ENCODE measurements around the gene FOXQ1.

Gene FOXQ1

DNA sequence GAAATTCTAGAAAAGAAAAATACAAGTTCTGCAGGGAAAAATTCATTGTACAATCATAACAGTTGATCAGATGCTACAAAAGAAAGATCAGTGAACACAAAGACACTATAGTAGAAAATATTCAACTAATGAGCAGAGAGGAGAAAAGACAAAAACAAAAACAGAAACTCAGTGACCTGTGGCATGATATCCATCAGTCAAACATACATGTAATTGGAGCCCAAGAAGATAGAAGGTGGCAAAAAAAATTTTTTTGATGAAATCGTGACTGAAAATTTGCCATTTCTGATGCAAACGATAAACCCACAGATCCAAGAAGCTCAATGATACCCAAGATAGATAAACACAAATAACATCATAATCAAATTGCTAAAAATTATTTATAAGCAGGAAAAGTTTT is 13.1 kb upstream of the FOXQ1 start:
- H3K9me3 ChIP-seq (ENCODE audit: low read length) = no peaks in the 10 kb centered on the region
- H3K36me3 ChIP-seq (ENCODE audit: insufficient read depth, low read length) = no peaks in the 10 kb centered on the region

GRCh38 chr6:1306133-1306532 is 5.8 kb upstream of the FOXQ1 start:
- Histone ChIP-seq H2AFZ (ENCODE audit: low read depth, low read length) (no peak overlapping the region), H3K9me3 (ENCODE audit: low read length) (no peaks in the 10 kb centered on the region), H3K27me3 (ENCODE audit: insufficient read depth, low read length) (peaks cover 32% of the 10 kb centered on the region), H3K4me3 (ENCODE audit: low read length) (no peak overlapping the region), H3K4me1 (ENCODE audit: insufficient read depth, low read length) (no peaks in the 10 kb centered on the region), H3K36me3 (ENCODE audit: insufficient read depth, low read length) (no peaks in the 10 kb centered on the region)

More for the DNA sequence above, 13.1 kb upstream of the FOXQ1 start:
- Histone ChIP-seq H3K4me3 (ENCODE audit: low read length) (no peak overlapping the region), H3K4me1 (ENCODE audit: insufficient read depth, low read length) (no peaks in the 10 kb centered on the region), H2AFZ (ENCODE audit: low read depth, low read length) (no peak overlapping the region), H3K27me3 (ENCODE audit: insufficient read depth, low read length) (no peaks in the 10 kb centered on the region)

GRCh38 chr6:1309366-1309765 is 2.5 kb upstream of the FOXQ1 start:
- H3K36me3 ChIP-seq (ENCODE audit: insufficient read depth, low read length) = no peaks in the 10 kb centered on the region
- no peak overlapping the region for H2AFZ ChIP-seq (ENCODE audit: low read depth, low read length)
- H3K4me1 ChIP-seq (ENCODE audit: insufficient read depth, low read length) = no peaks in the 10 kb centered on the region
- H3K27me3 ChIP-seq (ENCODE audit: insufficient read depth, low read length) = peaks cover 63% of the 10 kb centered on the region
- no peaks in the 10 kb centered on the region for H3K9me3 ChIP-seq (ENCODE audit: low read length)
- H3K4me3 ChIP-seq (ENCODE audit: low read length) = no peak overlapping the region

- peaks cover 77% of the 10 kb centered on the region for H3K27me3 ChIP-seq (ENCODE audit: insufficient read depth, low read length)
- H3K36me3 ChIP-seq (ENCODE audit: insufficient read depth, low read length) = no peaks in the 10 kb centered on the region
- H2AFZ ChIP-seq (ENCODE audit: low read depth, low read length) = no peak overlapping the region
- no peaks in the 10 kb centered on the region for H3K4me1 ChIP-seq (ENCODE audit: insufficient read depth, low read length)
- H3K9me3 ChIP-seq (ENCODE audit: low read length) = no peaks in the 10 kb centered on the region
- no peak overlapping the region for H3K4me3 ChIP-seq (ENCODE audit: low read length)
Measured at GRCh38 chr6:1310628-1311399, 1.1 kb upstream of the FOXQ1 start.

DNA sequence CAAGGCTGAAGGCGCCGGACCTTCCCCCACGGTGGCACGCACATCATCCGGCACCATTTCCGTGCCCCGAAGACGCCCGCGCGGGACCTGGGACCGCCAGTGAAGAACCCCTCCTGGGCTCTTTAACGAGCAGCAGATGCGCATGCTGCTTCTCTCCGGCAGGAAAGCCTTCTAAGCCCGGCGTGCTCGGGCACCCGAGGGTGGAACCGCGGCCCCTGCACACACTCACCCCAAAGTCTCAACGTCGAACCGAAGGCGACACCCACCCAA is 240 bp downstream of the FOXQ1 start:
- H2AFZ ChIP-seq (ENCODE audit: low read depth, low read length) = no peak overlapping the region
- H3K27me3 ChIP-seq (ENCODE audit: insufficient read depth, low read length) = peaks cover 84% of the 10 kb centered on the region
- H3K4me3 ChIP-seq (ENCODE audit: low read length) = peak overlapping the region; percentile 22
- no peaks in the 10 kb centered on the region for H3K9me3 ChIP-seq (ENCODE audit: low read length)
- H3K36me3 ChIP-seq (ENCODE audit: insufficient read depth, low read length) = no peaks in the 10 kb centered on the region
- H3K4me1 ChIP-seq (ENCODE audit: insufficient read depth, low read length) = no peaks in the 10 kb centered on the region

DNA sequence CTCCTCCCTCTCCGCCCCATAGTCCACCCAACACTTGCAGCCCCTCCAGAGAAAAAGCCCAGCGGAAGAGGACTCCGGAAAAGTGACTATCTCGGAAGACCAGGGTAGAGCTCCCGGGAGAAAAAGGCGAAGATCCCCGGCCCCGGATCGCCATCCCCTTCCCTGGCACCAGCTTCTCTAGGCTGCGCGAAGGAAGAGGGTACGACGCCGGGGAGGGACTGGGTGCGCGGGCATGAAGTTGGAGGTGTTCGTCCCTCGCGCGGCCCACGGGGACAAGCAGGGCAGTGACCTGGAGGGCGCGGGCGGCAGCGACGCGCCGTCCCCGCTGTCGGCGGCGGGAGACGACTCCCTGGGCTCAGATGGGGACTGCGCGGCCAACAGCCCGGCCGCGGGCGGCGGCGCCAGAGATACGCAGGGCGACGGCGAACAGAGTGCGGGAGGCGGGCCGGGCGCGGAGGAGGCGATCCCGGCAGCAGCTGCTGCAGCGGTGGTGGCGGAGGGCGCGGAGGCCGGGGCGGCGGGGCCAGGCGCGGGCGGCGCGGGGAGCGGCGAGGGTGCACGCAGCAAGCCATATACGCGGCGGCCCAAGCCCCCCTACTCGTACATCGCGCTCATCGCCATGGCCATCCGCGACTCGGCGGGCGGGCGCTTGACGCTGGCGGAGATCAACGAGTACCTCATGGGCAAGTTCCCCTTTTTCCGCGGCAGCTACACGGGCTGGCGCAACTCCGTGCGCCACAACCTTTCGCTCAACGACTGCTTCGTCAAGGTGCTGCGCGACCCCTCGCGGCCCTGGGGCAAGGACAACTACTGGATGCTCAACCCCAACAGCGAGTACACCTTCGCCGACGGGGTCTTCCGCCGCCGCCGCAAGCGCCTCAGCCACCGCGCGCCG is 822 bp downstream of the FOXQ1 start:
- no peak overlapping the region for H2AFZ ChIP-seq (ENCODE audit: low read depth, low read length)
- H3K9me3 ChIP-seq (ENCODE audit: low read length) = no peaks in the 10 kb centered on the region
- no peak overlapping the region for H3K4me3 ChIP-seq (ENCODE audit: low read length)
- H3K27me3 ChIP-seq (ENCODE audit: insufficient read depth, low read length) = peaks cover 84% of the 10 kb centered on the region
- H3K36me3 ChIP-seq (ENCODE audit: insufficient read depth, low read length) = no peaks in the 10 kb centered on the region
- no peaks in the 10 kb centered on the region for H3K4me1 ChIP-seq (ENCODE audit: insufficient read depth, low read length)

- peaks cover 78% of the 10 kb centered on the region for H3K27me3 ChIP-seq (ENCODE audit: insufficient read depth, low read length)
- H3K36me3 ChIP-seq (ENCODE audit: insufficient read depth, low read length) = no peaks in the 10 kb centered on the region
- H3K4me1 ChIP-seq (ENCODE audit: insufficient read depth, low read length) = no peaks in the 10 kb centered on the region
- H2AFZ ChIP-seq (ENCODE audit: low read depth, low read length) = no peak overlapping the region
- H3K9me3 ChIP-seq (ENCODE audit: low read length) = no peaks in the 10 kb centered on the region
- H3K4me3 ChIP-seq (ENCODE audit: low read length) = no peak overlapping the region
Measured at GRCh38 chr6:1313384-1313766, 1.5 kb downstream of the FOXQ1 start.

DNA sequence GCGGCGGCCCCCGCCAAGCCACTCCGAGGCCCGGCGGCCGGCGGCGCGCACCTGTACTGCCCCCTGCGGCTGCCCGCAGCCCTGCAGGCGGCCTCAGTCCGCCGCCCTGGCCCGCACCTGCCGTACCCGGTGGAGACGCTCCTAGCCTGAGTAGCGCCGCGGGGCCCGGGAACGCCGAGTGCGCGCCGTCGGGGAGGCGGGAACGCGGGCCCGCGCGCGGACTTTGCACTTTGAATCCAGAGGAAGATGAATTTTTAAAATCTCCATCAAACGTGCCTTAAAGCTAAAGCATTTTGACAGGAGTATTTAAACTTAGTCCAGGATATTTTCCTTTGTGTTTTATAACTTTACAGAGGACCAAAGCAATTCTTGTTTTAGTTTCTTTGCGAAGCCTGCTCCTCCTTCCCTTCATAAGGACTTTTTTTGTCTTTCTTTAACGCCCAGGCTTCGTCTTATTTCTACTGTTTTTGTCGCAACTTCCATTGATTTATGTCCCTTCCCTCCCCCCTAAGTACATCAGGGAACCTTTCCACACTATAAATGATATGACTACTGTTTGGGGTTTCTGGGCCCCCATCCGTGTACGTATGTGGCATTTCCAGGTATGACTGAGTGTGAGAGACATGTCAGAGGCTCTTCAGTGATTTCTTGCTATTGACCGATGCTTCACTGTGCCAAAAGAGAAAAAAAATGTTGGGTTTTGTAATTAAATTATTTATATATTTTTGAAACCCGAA is 2.0 kb downstream of the FOXQ1 start:
- Histone ChIP-seq H3K4me3 (ENCODE audit: low read length) (no peak overlapping the region), H3K36me3 (ENCODE audit: insufficient read depth, low read length) (no peaks in the 10 kb centered on the region), H3K9me3 (ENCODE audit: low read length) (no peaks in the 10 kb centered on the region), H3K27me3 (ENCODE audit: insufficient read depth, low read length) (peaks cover 73% of the 10 kb centered on the region), H3K4me1 (ENCODE audit: insufficient read depth, low read length) (no peaks in the 10 kb centered on the region), H2AFZ (ENCODE audit: low read depth, low read length) (no peak overlapping the region)

DNA sequence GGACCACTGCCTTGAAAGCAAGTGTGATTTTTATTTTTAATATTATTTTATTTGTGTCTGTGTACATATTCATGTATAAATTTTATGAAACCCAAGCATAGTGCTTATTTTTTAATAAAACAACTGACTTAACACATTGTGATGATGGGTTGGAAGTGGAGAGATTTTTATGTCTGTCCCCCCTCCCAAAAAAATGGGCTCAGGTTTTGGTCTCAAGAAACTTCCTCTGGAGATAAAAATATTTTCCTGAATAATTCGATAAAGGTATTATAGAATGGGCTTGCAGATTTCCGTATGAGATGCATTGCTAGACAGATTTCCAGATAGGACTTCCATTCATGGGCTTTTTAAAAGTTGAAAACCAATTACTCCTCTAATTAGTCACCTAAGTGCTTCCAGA is 2.7 kb downstream of the FOXQ1 start:
- H3K36me3 ChIP-seq (ENCODE audit: insufficient read depth, low read length) = no peaks in the 10 kb centered on the region
- peaks cover 67% of the 10 kb centered on the region for H3K27me3 ChIP-seq (ENCODE audit: insufficient read depth, low read length)
- no peak overlapping the region for H3K4me3 ChIP-seq (ENCODE audit: low read length)
- H3K9me3 ChIP-seq (ENCODE audit: low read length) = no peaks in the 10 kb centered on the region
- H3K4me1 ChIP-seq (ENCODE audit: insufficient read depth, low read length) = no peaks in the 10 kb centered on the region
- no peak overlapping the region for H2AFZ ChIP-seq (ENCODE audit: low read depth, low read length)

DNA sequence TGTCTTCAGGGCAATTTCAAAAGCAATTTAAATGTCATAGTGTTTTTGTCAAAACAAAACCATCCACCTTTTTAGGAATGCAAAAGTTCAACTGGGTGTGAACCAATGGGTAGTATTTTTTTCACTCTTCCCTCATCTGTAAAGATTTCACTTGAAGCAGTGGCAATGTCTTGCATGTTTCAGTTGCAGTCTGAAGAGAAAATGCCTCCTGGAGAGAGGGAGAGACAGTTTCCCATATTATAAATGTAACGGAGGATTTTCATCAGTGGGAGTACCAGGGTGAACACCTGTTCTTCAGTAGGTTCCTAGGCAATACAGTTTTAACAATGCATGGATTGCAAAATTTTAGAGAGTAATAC is 3.3 kb downstream of the FOXQ1 start:
- H3K4me3 ChIP-seq (ENCODE audit: low read length) = no peak overlapping the region
- H3K4me1 ChIP-seq (ENCODE audit: insufficient read depth, low read length) = no peaks in the 10 kb centered on the region
- H2AFZ ChIP-seq (ENCODE audit: low read depth, low read length) = no peak overlapping the region
- H3K9me3 ChIP-seq (ENCODE audit: low read length) = no peaks in the 10 kb centered on the region
- H3K36me3 ChIP-seq (ENCODE audit: insufficient read depth, low read length) = no peaks in the 10 kb centered on the region
- H3K27me3 ChIP-seq (ENCODE audit: insufficient read depth, low read length) = peaks cover 61% of the 10 kb centered on the region

DNA sequence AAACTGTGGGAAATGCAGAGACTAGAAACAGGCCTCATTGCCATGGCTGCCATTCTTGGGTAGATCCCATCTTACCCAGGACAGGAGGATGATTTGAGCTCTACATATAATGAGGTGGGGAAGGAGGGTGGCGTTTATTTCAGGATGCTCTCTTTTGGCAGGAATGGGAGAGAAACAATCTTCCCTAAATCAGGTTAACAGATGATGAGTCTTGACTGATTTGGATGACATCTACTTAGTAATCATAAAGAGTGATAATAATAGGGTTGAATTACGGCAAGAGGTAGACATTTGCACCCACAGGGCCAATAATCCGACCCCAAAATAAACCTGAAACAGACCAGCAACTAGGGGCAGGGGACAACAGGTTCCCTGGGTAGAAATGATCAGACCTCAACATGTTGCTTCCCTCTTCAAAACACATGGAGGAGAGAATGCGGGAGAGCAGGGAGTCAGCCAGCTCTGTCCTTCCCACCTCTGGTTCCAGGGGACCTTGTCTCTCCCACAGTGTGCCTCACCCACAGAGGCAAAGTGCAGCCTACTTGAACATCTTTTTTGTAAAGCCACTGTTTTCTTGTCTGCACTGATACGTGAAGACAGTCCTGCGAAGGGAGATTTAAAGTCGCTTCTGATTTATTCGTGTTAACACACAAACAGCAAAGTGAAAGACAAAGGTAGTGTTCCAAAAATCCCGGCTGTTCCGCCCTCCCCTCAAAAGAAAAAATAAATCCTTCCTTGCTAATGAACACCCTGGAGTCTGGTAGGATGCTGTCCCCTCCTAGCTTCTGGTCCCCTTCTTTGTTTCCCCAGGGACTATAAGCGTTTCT is 3.9 kb downstream of the FOXQ1 start:
- Histone ChIP-seq H3K27me3 (ENCODE audit: insufficient read depth, low read length) (peaks cover 55% of the 10 kb centered on the region), H2AFZ (ENCODE audit: low read depth, low read length) (no peak overlapping the region), H3K9me3 (ENCODE audit: low read length) (no peaks in the 10 kb centered on the region), H3K4me1 (ENCODE audit: insufficient read depth, low read length) (no peaks in the 10 kb centered on the region), H3K36me3 (ENCODE audit: insufficient read depth, low read length) (no peaks in the 10 kb centered on the region), H3K4me3 (ENCODE audit: low read length) (no peak overlapping the region)

- peaks cover 48% of the 10 kb centered on the region for H3K27me3 ChIP-seq (ENCODE audit: insufficient read depth, low read length)
- H3K4me1 ChIP-seq (ENCODE audit: insufficient read depth, low read length) = no peaks in the 10 kb centered on the region
- H3K9me3 ChIP-seq (ENCODE audit: low read length) = no peaks in the 10 kb centered on the region
Measured at GRCh38 chr6:1316489-1316971, 4.6 kb downstream of the FOXQ1 start.

More at GRCh38 chr6:1316489-1316971, 4.6 kb downstream of the FOXQ1 start:
- no peak overlapping the region for H3K4me3 ChIP-seq (ENCODE audit: low read length)
- H2AFZ ChIP-seq (ENCODE audit: low read depth, low read length) = no peak overlapping the region
- no peaks in the 10 kb centered on the region for H3K36me3 ChIP-seq (ENCODE audit: insufficient read depth, low read length)
